ENCODE measurements around the gene EFCAB8.

GRCh38 chr20:32885185-32885584 is 26.5 kb downstream of the EFCAB8 start:
- TF ChIP-seq CTCF (conservative IDR thresholded peaks at IDR 0.05) (no peak), EZH2 (IDR thresholded peaks at IDR 0.05; ENCODE audit: low read depth) (no peak)
